Fibroblast of the aortic adventitia (primary cell): ENCODE data around the gene PLCD3. TPM values are rescaled to one million over a fixed set of nuclear protein-coding genes. Genes with fewer than 3 reads are reported as not detected.
A peak's percentile ranks its signal among the peaks of the same experiment; 100 is the strongest.

Experiments
- DNase-seq: peaks from one replicate; pipeline ENCODE4 v3.0.0-alpha.2; 2010; ENCODE audit warnings: low read depth
- H3K4me3 ChIP-seq: 2 replicates; pipeline ENCODE4 v1.5.1; 2011; ENCODE audit warnings: low read depth, mild to moderate bottlenecking, control low read depth, low read length, moderate library complexity
- total RNA-seq: library from RNA; depleted of rRNA; stranded (reverse); fragments of >200 nt; gene quantifications from 2 replicates; pipeline ENCODE4 v1.2.3, GENCODE V29; 2012; ENCODE audit warnings: low replicate concordance
- TF ChIP-seq, protein P1 (sequence below): IDR thresholded peaks from 2 replicates; pipeline ENCODE4 v1.5.1; 2011; ENCODE audit warnings: mild to moderate bottlenecking, low read length, control low read depth, inconsistent platforms; ENCODE audit not compliant: insufficient read depth

Gene PLCD3
- total RNA-seq, 1 donor, result 86.3 TPM

DNA sequence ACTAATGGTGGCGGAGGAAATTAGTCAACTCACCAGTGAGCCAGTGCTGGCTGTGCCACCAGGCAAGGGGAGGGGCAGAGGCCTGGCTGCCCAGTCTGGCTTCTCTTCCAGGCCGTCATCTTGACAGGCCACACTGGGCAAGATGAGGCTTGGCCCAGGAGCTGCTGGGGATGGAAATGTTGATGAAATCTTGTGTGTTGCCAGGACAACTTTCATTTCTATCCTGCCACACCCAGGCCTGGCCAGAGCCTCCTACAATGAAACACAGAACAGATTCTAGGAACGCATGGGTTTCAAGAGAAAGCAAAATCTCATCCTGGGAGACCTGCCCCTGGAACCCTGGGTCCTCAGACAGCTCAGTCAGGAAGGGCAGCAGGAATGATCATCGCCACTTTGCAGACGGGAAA is 38.6 kb upstream of the PLCD3 start:
- DNase-seq, result peak; percentile 87
- H3K4me3 ChIP-seq, result peak overlapping the region; percentile 55
- TF ChIP-seq, protein P1, sequence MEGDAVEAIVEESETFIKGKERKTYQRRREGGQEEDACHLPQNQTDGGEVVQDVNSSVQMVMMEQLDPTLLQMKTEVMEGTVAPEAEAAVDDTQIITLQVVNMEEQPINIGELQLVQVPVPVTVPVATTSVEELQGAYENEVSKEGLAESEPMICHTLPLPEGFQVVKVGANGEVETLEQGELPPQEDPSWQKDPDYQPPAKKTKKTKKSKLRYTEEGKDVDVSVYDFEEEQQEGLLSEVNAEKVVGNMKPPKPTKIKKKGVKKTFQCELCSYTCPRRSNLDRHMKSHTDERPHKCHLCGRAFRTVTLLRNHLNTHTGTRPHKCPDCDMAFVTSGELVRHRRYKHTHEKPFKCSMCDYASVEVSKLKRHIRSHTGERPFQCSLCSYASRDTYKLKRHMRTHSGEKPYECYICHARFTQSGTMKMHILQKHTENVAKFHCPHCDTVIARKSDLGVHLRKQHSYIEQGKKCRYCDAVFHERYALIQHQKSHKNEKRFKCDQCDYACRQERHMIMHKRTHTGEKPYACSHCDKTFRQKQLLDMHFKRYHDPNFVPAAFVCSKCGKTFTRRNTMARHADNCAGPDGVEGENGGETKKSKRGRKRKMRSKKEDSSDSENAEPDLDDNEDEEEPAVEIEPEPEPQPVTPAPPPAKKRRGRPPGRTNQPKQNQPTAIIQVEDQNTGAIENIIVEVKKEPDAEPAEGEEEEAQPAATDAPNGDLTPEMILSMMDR, result no peak

DNA sequence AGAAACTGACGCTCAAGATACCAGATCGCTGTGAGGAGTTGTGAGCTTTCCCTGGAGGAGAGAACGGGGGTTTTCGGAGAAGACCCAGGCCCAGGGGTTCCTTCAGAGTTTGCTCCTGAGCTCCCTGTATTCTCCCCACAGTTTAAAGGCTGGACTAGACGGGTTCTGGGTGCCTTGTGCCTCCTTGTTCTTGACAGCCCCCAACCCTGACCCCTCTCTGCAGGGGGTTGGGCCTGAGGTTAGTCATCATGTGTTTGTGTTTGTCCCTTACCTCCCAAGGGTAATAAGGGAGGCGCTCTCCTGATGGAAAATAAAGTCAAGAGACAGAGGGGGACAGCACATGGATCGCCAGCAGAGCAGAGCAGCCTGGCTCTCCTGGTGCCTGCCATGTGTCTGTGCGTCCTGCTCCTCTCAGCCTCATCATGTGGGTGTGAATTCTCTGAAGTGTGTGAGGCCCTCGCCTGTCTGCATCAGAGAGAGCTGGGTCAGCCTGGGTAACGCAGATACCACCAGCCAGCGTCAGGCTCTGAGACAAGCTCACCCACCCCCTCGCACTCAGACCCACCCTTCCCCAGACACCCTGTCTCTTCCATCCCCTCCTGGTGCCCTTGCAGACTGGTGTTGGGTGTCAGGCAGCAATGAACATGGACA is 38.1 kb upstream of the PLCD3 start:
- peak overlapping the region; percentile 5 for H3K4me3 ChIP-seq
- no peak for DNase-seq
- TF ChIP-seq, protein P1, result no peak

DNA sequence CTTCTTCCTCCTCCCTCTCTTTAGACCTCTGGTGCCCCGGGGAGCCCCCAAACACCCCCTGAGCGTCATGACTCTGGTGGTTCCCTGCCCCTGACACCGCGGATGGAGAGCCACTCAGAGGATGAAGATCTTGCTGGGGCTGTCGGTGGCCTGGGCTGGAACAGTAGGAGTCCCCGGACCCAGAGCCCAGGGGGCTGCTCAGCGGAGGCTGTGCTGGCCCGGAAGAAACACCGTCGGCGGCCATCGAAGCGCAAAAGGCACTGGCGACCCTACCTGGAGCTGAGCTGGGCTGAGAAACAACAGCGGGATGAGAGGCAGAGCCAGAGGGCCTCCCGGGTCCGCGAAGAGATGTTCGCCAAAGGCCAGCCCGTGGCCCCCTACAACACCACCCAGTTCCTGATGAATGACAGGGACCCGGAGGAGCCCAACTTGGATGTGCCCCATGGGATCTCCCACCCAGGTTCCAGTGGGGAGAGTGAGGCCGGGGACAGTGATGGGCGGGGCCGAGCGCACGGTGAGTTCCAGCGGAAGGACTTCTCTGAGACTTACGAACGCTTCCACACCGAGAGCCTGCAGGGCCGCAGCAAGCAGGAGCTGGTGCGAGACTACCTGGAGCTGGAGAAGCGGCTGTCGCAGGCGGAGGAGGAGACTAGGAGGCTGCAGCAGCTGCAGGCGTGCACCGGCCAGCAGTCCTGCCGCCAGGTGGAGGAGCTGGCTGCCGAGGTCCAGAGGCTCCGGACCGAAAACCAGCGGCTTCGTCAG is 36.9 kb upstream of the PLCD3 start:
- TF ChIP-seq, protein P1, result no peak
- no peak overlapping the region for H3K4me3 ChIP-seq
- no peak for DNase-seq

DNA sequence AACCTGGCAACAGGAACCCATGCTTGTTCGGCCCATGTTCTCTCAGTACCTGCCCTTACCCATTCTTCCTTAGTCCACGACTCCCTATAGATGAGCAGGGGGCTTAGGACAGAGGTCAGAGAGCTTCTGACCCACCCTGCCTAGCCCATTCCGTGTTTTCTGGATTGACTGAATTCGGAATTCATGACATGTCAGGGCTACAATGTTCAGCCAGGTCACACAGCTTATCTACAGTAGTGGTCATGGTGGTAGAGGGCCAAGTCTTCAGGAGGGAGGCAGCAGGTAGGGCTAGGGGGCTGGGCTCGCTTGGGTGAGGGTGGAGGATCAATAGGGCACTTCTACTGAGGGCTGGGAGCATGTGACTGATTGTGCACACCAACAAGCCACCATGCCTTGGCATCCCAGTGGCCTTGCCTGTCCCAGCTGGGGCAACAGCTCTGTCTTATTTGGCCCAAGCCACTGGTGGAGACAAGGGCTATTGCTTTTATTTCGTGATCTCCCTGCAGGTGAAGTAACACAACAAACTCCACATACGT is 32.5 kb upstream of the PLCD3 start:
- TF ChIP-seq, protein P1, result no peak
- no peak overlapping the region for H3K4me3 ChIP-seq
- no peak for DNase-seq

DNA sequence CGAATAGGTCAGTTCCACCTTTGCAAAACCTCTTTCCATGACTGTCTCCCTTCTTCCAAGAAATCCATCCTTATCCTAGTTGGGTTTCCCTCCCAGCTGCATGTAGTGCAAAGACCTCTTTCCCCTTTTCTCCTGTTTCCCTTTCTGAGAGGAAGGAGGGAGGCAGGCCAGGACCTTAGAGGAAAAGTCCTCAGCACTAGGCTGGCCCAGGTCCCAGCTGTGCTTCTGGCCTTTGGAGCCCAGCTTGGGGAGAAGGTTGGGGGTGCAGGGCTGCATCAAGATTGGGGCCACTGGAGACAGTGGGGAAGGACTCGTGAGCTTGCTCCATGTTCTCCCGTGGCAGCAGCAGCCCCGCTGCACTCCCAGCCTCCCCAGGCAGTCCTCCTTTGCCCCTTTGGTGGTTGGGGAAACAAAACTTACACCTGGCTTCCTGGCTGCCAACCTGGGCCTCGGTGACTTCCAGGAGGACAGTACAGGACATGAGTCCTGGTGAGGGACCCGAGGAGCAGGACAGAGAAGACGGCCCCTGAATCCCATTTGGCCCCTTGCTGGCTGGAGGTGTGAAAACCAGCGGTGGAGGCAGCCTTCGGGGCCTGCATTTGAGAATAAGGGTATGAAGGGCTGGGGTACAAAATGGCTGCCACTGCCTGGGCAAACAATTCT is 29.8 kb upstream of the PLCD3 start:
- H3K4me3 ChIP-seq, result peak overlapping the region; percentile 58
- no peak for DNase-seq

DNA sequence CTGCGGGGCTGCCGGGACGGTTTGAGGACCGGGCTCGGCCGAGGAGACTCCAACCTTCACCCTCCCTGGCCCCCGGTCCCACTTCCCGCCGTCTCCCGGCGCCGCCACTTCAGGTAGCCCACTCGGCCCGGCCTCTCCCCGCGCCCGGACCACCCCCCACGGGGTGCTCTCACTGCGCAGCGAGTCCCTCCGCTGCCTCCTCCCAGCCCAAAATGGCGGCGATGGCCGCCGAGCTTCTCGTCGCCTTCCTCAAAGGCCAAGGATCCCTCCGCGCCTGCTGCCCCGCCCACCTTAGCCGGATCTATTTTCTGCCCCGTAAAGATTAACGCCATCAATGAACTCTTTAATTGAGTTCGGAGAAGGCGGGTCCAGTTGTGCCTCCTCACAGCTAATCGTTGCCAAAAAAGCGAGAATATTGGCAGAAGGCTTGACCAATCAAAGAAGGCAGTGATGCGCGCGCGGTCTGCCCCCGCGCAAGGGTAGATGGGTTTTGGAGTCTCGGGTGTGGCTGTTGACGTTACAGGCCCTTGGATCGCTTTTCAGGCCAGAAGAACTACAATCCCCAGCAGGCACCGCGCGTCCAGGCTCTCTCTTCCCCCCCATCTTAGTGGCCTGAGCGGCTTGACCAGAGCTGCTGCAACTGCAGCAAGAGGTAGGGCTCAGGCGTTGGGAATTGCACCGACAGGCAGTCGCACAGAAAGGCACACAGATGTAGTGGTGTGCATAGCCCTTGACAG is 29.1 kb upstream of the PLCD3 start, which contains the start of gene HEXIM2:
Gene HEXIM2, plus strand, starts transcription at position 588 of the 737 bp plus-strand sequence. CDS start 919 bp downstream, outside the sequence.
- DNase-seq, result peak; percentile 100
- peak within 1 kb of the TSS; percentile 94 for H3K4me3 ChIP-seq
- TF ChIP-seq, protein P1, result no peak

More for the DNA sequence above, 29.8 kb upstream of the PLCD3 start:
- TF ChIP-seq, protein P1, result no peak
